PFSK-1 (cell line): ENCODE results near the gene CCNG2. TPM values are rescaled to one million over a fixed set of nuclear protein-coding genes. Genes with fewer than 3 reads are reported as not detected.
A peak's percentile ranks its signal among the peaks of the same experiment; 100 is the strongest.

Experiments
- FOXP2 ChIP-seq: optimal IDR thresholded peaks from 2 replicates; pipeline ENCODE3; 2011; ENCODE audit warnings: borderline replicate concordance, control low read depth, inconsistent platforms; ENCODE audit not compliant: insufficient read depth; ENCODE audit errors: extremely low read length, extremely low read depth
- POLR2AphosphoS5 ChIP-seq: IDR thresholded peaks from 2 replicates; pipeline ENCODE4 v1.6.1; 2012; ENCODE audit warnings: low read depth, mild to moderate bottlenecking, control low read depth, low read length, moderate library complexity
- REST ChIP-seq, 2 experiments: IDR thresholded peaks; 2 replicates each; pipeline versions ENCODE4 v1.6.1 to v1.8.0; 2011 to 2012; ENCODE audit warnings: low read depth in 2 of 2, low read length in 2 of 2, control low read depth in 1 of 2, inconsistent platforms in 1 of 2, mild to moderate bottlenecking in 1 of 2, moderate library complexity in 1 of 2; ENCODE audit not compliant: insufficient read depth in 1 of 2
- SIN3A ChIP-seq: IDR thresholded peaks from 2 replicates; pipeline ENCODE4 v1.6.1; 2012; ENCODE audit warnings: mild to moderate bottlenecking, low read length, moderate library complexity, borderline replicate concordance; ENCODE audit not compliant: insufficient read depth
- TAF1 ChIP-seq: IDR thresholded peaks from 2 replicates; pipeline ENCODE4 v1.6.1; 2012; ENCODE audit warnings: low read length, control low read depth, borderline replicate concordance; ENCODE audit not compliant: insufficient read depth
- polyA plus RNA-seq: library from polyadenylated mRNA; unstranded; fragments of >200 nt; gene quantifications from one replicate; pipeline ENCODE4 v1.2.1, GENCODE V29; 2012; ENCODE audit warnings: low read depth, missing spikeins; ENCODE audit not compliant: insufficient read length

Gene CCNG2, protein sequence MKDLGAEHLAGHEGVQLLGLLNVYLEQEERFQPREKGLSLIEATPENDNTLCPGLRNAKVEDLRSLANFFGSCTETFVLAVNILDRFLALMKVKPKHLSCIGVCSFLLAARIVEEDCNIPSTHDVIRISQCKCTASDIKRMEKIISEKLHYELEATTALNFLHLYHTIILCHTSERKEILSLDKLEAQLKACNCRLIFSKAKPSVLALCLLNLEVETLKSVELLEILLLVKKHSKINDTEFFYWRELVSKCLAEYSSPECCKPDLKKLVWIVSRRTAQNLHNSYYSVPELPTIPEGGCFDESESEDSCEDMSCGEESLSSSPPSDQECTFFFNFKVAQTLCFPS
- polyA plus RNA-seq: 2.0 TPM

DNA sequence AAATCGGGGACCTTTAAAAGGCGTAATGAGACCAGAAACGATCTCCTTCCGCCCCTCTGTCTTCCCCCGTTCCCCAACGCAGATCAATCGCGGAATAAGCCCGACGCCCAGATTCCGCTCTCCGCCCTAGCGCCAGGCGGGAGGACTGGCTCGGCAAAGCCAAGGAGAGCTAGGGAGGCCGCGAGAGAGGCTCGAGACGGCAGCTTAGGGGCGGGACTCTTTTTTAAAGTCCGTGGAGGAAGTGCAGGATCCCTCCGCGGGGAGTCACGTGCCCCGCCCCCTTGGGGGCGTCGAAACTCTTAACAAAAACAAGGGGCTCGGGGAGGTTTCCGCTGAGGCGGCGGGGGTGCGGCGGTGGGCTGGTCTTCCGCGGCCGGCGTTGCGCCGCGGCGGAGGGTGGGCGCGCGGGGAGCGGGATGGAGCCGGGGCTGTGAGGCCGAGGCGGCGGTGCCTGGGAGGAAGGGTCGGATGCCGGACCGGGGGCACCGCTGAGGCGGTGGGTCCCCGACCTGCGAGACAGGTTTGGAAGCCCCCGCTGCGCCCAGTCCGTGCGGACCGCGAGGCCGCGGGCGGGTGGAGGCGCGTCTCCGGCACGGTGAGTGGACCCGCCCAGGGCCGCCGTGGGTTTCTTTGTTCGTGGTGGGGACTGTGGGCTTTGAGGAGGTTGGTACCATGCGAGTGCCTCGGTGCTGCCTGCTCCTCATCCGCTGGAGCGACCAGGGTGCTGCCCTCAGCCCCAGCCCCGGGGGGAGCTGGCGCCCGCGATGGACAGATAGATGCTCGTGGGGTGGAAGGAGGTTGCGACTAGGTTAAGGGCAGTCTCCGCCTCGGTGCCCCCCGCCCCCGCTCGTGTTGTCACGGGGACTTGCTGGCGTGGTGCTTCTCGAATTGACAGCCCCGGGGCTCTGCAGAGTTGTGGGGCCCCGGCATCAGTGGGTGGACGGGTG is at the start of gene CCNG2:
Gene CCNG2, plus strand, starts transcription at position 296 of the 947 bp plus-strand sequence. CDS start 1,326 bp downstream, outside the sequence.
- no peak for TF ChIP-seq FOXP2
- peak; percentile 93; the same call in 1 of the 2 replicates for TF ChIP-seq SIN3A
- no peak for TF ChIP-seq TAF1
- TF ChIP-seq REST (IDR thresholded peaks at IDR 0.05; ENCODE audit: insufficient read depth in 1 of 2, low read depth in 2 of 2, low read length in 2 of 2): peak in 1 of 2 experiments; percentile 13; a peak in 1 of 4 replicates
- TF ChIP-seq POLR2AphosphoS5: no peak

DNA sequence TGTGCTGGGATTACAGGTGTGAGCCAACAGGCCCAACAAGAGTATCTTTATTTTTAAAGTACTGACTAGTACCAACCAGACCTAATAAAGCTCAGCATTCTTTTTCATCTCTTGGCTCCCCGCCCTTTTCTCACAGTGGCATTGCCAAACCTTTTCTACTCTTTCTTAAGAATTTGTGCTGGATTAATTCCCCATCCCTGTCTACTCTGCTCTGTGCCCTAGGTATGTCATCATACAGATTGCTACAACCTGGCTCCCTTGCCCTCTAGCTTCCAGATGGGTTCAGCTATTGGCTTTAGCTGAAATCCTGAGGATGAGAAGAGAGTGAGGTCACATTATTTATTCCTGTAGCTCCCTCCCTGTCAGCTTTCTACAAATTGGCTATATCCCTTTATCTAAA is 46.3 kb upstream of the CCNG2 start:
- TF ChIP-seq TAF1 (no peak), FOXP2 (no peak), SIN3A (no peak), REST (IDR thresholded peaks at IDR 0.05; ENCODE audit: insufficient read depth in 1 of 2, low read depth in 2 of 2, low read length in 2 of 2) (no peak), POLR2AphosphoS5 (no peak)

DNA sequence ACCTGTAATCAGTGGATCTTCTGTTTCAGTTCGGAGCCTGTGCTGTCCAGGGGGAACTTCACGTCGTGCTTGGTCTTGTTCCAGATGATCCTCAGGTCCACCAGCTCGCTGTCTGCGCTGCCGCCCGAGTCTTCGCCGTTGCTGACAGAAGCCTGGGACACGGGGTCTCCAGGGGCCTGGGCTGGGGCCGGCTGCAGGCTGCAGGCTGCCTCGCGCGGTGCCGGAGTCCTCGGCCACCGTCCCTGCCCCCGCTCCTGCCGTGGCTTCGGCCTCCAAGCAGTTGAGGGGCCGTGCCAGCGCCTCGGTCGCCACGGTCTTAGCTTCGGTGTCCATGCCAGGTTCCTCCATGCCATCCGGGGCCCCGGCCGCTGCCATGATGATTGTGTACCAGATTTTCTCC is 43.9 kb upstream of the CCNG2 start:
- TF ChIP-seq TAF1: no peak
- TF ChIP-seq REST (IDR thresholded peaks at IDR 0.05; ENCODE audit: insufficient read depth in 1 of 2, low read depth in 2 of 2, low read length in 2 of 2): no peak
- no peak for TF ChIP-seq SIN3A
- TF ChIP-seq POLR2AphosphoS5: no peak
- no peak for TF ChIP-seq FOXP2

GRCh38 chr4:77117721-77118120 is 39.3 kb upstream of the CCNG2 start:
- TF ChIP-seq FOXP2: no peak
- no peak for TF ChIP-seq SIN3A
- no peak for TF ChIP-seq REST (IDR thresholded peaks at IDR 0.05; ENCODE audit: insufficient read depth in 1 of 2, low read depth in 2 of 2, low read length in 2 of 2)
- no peak for TF ChIP-seq TAF1
- TF ChIP-seq POLR2AphosphoS5: no peak
